ENCODE results near the gene ARID5B. TPM values are rescaled to one million over a fixed set of nuclear protein-coding genes. Genes with fewer than 3 reads are reported as not detected.

Gene ARID5B
- total RNA-seq, 1 donor from 2014 or later, result 14.0 TPM

DNA sequence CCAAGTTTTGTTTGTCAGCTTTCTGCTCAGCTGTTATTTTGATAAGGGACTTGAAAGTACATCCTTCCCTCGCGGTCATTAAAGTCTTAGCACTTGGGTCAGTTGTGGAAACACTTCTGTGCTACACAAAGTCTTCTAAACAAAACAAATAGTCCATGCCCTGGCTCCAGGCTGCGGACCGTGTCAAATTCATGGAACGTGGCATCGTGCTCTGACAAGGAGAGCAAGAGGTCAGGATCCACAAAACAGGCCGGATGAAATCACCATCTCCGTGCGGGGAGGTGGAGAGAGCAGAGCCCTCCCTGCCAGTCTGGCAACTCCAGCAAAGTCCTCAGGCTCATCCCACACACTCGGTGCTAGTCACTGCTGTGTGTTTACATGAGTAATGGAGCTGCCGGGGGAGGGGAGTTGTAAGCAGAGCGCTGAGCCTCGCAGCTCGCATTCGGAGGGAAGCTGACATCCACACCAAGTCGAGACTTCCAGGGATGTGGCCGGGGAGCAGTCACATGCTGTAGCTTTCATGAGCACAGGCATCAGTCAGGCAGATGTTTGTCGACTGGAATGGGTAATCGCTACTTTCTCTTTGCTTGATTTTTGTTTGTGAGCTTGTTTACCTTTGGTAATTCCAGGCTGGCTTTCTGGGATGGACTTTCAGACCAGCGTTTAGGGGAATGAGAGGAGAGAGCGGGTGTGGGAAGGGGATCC, 147.6 kb downstream of the ARID5B start:
- ATAC-seq (peak; percentile 93), DNase-seq (ENCODE audit: missing footprints) (peak; percentile 84)
- intact Hi-C loops (cut with DNase I), result loop anchor here (2.0 to 5.0 kb wide), 2 partner anchors 34 to 147 kb away; partner anchors contain the start of gene ARID5B

DNA sequence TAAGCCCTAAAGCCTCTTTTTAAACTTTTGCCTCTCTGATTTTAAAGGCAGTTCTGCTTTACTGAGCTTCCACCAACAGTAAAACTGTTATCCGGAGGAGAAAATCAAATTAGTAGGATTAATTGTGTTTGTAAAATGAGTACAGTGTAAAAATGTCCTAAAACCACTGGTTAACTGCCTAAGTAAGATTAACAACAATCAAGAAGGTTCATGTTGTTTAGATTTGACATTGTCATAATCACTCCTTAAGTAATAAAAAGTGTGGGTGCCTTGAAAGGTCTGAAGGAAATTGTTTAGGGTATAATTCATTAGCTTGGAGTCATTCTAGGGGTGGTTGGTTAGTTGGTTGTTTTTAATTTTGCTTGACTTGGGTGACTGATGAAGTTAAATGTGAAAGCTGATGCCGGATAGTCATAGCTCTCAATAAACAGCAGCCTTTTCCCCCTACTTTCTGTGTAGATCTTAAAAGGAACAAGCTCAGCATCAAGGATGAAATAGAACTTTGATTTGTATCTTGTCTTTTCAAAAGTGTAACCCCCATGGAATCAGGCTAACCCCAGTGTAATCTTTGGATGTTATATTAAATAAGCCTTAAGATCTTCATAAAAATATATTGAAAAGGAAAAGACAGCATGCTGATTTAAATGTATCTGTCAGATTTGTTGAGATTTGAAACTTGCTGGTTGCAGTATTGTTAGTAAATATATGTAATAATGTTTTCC, 148.3 kb downstream of the ARID5B start:
- intact Hi-C loops (cut with DNase I), result loop anchor here (2.0 to 5.0 kb wide), 2 partner anchors 33 to 147 kb away; partner anchors contain the start of gene ARID5B
- ATAC-seq, result no peak
- no peak for DNase-seq (ENCODE audit: missing footprints)

GRCh38 chr10:62050346-62050892, 148.9 kb downstream of the ARID5B start:
- intact Hi-C loops (cut with DNase I), result no loop called here
- DNase-seq (ENCODE audit: missing footprints) (no peak), ATAC-seq (no peak)

DNA sequence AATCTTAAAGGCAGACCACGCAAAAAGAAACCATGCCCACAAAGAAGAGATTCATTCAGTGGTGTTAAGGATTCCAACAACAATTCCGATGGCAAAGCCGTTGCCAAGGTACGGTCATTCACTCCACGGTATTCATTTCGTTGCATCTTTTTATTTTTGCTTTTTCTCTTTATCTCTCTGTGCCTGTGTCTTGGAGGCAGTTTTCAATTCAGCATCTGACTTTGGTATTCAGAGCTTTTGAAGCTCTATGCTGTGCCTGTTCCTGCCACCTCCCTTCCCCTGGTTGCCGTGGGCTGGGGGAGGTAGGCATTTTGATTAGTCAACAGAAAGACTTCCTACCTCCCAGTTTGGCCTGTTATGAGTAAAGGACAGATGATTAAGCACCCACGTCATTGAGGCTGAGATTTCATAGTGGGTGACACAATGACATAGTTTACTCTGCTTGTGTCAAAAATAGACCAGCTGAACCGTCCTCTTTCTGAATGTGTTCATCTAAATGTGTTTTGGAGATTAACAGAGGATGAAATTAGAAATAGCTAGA, 149.5 kb downstream of the ARID5B start:
- DNase-seq (ENCODE audit: missing footprints), result peak; percentile 77
- intact Hi-C loops (cut with DNase I), result no loop called here
- ATAC-seq, result peak; percentile 62

- ATAC-seq (no peak), DNase-seq (ENCODE audit: missing footprints) (no peak)
- intact Hi-C loops (cut with DNase I), result no loop called here
Observed at GRCh38 chr10:62052276-62052675, 150.8 kb downstream of the ARID5B start.

DNA sequence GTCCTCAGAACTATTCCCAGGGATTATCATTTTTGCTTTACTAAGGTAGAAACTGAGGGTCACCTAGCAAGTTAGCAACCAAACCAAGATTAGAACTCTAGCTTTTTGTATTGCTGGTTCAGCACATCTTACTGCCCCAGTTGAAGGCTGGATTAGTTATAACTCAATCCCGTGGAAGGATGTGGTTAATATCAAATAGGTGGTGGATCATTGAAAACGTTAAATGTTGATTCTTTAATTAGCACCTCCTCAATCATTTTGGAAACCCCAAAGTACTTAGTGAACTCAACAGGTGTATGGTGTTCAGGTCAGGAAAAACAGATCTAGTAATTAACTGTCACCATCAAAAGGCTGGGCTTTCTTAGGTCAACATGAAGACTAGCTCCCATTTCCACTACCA, 152.4 kb downstream of the ARID5B start:
- DNase-seq (ENCODE audit: missing footprints) (no peak), ATAC-seq (no peak)
- intact Hi-C loops (cut with DNase I), result no loop called here

- ATAC-seq (no peak), DNase-seq (ENCODE audit: missing footprints) (no peak)
- intact Hi-C loops (cut with DNase I), result no loop called here
Observed at GRCh38 chr10:62054408-62054807, 152.9 kb downstream of the ARID5B start.

DNA sequence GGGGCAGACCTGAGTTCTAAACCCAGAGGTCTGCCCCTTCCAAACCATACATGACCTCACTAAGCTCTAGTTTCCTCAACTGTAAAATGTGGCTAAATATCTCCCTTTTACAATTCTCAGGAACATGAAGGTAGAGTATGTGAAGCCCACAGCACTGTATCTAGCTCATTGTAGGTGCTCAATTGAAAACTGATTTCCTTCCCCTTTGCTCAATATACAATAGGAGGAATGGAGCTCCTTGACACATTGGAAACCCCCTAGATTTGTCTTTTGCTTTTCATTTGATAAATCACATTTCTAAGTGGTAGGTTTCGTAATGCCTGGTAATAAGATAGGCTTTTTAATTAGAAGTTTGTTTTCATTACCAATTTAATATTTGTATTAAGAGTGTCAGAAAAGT, 153.3 kb downstream of the ARID5B start:
- intact Hi-C loops (cut with DNase I), result no loop called here
- ATAC-seq (no peak), DNase-seq (ENCODE audit: missing footprints) (no peak)

DNA sequence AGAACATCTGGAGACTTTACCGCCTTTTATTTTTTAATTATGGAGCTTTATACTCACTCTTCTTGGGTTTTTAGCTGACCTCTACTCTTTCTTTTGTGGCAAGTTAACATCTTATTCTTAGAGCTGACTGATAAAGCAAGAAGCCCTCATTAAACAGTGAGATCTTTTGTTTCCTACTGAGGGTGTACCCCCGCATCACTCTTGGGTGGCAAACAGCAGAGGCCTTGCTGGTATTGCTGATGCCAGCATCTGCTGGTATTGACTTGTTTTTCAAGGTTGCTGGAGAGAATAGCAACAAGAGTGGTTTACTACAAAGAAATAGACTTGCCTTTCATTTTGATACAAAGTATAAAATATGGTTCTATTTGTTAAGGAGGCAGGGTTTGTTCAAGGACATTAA, 154.7 kb downstream of the ARID5B start:
- ATAC-seq (no peak), DNase-seq (ENCODE audit: missing footprints) (no peak)
- intact Hi-C loops (cut with DNase I), result loop anchor here (2.0 kb wide), 1 partner anchor 27 kb away; no protein-coding TSS in a partner anchor

DNA sequence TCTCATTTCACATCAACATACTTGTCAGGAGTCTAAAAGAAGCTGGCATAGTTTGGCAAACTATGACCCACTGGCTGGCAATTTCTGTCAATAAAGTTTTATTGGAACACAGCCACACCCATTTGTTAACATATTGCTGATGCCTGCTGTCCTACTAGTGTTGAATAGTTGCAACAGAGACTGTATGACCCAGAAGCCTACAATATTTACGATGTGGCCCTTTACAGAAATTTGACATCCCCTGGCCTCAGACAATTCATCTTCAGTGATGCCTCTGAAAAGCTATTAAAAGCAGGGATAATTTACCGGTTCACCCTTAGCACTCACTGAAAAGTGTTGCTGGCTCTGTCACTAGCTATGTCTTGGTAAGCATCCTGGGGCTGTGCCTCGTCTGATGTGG, 155.2 kb downstream of the ARID5B start:
- ATAC-seq (no peak), DNase-seq (ENCODE audit: missing footprints) (no peak)
- intact Hi-C loops (cut with DNase I), result loop anchor here (2.0 kb wide), 1 partner anchor 26 kb away; no protein-coding TSS in a partner anchor

- intact Hi-C loops (cut with DNase I), result loop anchor here (2.0 kb wide), 1 partner anchor 25 kb away; no protein-coding TSS in a partner anchor
- peak; percentile 91 for ATAC-seq
- no peak for DNase-seq (ENCODE audit: missing footprints)
Observed at GRCh38 chr10:62057359-62057758, 155.9 kb downstream of the ARID5B start.

- intact Hi-C loops (cut with DNase I), result loop anchor here (2.0 kb wide), 1 partner anchor 25 kb away; no protein-coding TSS in a partner anchor
- ATAC-seq, result no peak
- DNase-seq (ENCODE audit: missing footprints), result no peak
Observed at GRCh38 chr10:62057850-62058249, 156.4 kb downstream of the ARID5B start.

DNA sequence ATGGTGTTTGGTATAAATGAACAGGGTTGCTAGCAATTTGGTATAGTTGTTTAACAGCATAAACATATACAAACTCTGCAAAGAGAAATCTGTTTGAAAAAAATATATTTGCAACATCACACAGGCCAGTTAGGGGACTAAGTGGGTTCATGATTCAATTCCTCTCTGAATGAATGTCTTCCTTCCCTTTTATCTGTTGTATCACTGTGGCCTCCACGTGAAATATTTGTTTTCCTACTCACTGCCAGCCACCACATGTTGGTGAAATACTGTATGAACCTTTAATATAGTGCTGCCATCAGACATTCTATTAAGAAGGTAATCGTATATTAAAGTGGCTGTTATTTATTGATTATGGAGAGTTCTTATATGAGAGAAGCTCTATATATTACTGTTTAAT, 157.0 kb downstream of the ARID5B start:
- intact Hi-C loops (cut with DNase I), result no loop called here
- DNase-seq (ENCODE audit: missing footprints), result no peak
- no peak for ATAC-seq

DNA sequence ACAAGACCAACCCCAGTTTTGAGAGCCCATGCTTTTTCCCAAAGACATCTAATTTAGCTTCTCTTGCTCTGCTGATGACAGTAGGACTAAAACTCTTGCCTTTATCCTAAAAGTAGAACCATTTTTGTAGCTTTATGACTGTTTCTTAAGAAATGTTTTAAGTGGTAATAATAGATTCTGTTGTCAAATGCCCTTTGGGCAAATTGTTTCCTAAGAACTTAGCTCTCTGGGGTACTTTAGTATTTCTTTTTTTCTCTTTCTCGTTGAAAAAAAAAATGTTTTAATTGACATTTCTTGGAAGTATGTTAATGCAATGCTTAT, 157.4 kb downstream of the ARID5B start:
- intact Hi-C loops (cut with DNase I), result no loop called here
- no peak for ATAC-seq
- DNase-seq (ENCODE audit: missing footprints), result no peak

DNA sequence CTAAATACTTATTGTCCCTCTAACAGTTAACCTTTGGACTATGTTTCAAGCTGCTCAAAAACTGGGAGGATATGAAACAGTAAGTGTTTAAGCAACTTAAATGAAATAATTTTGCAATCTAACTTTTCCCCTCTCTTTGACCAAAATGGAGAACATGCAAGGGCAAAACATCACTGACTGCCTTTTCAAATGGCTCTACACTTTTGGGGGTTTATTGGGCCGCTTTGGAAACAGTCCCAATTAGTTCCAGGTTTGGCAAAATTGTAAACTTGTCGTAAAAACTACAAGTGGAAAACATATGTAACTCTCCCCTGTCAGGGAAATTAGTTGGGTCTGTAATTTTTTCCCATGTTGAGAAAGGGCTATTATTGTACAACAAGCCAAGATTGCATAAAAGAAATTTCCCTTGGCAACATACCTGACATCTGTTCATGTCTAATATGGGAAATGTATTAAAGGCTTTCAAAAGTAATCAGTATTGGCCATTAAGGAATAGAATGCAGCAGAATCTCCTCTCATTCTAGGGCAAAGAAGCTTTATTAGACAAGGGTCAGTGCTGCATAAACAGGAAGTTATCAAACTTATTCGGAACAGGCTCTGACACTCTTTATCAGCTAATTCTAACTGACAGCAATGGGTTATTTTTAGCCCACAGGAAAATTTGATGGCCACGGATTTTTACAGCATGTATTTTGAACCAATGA, 157.9 kb downstream of the ARID5B start:
- intact Hi-C loops (cut with DNase I), result no loop called here
- DNase-seq (ENCODE audit: missing footprints), result no peak
- no peak for ATAC-seq

DNA sequence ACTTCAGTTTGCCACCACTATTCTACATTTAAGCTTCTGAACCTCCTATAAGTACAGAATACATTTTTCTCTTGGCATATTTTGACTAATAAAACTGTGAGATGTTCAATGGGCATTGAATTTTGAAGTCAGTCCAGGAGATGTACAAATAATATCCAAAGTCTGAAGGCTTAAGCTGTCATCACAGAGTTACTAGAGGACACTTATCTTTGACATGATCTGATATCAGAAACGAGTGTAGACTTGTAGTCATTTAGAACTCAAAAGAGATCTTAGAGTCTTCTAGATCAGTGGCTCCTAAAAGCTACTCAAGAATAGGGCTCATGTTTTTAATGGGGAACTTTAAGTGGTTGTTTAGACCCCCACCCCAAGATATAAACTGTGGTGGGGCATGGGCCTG, 160.5 kb downstream of the ARID5B start:
- DNase-seq (ENCODE audit: missing footprints) (no peak), ATAC-seq (no peak)
- intact Hi-C loops (cut with DNase I), result no loop called here

DNA sequence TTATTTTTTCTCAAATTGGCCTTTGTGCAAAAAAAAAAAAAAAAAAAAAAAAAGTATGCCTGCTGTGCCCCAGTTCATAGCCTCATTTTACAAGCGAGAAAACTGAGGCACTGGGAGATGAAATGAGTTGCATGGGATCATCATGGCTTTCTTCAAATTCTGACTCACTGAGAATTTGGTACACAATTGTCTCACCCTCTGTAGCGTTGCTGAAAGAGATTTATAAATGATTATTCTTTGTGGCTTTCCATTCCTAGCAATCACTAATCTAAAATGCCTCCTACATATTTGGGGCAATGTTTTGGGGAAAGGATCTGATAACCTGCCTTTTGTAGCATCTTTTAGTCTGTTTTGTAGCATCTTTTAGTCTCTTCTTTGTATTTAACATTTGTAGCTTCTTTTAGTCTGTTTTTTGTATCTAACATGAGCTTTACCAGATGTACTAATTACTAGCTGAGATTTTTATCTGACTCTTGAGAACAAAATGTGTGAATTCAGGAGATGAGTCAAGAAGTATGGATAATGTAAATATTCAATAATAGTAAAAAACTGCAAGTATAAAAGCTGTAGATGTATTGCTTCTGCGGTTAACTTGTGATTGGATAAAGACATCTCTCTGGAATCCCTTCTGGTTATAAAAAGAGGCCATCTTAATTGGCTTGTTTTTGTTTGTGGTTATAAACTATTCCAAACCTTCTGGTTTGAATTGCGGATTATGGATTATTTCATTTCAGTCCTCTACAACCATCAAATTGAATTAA, 161.4 kb downstream of the ARID5B start:
- ATAC-seq (no peak), DNase-seq (ENCODE audit: missing footprints) (no peak)
- intact Hi-C loops (cut with DNase I), result no loop called here

DNA sequence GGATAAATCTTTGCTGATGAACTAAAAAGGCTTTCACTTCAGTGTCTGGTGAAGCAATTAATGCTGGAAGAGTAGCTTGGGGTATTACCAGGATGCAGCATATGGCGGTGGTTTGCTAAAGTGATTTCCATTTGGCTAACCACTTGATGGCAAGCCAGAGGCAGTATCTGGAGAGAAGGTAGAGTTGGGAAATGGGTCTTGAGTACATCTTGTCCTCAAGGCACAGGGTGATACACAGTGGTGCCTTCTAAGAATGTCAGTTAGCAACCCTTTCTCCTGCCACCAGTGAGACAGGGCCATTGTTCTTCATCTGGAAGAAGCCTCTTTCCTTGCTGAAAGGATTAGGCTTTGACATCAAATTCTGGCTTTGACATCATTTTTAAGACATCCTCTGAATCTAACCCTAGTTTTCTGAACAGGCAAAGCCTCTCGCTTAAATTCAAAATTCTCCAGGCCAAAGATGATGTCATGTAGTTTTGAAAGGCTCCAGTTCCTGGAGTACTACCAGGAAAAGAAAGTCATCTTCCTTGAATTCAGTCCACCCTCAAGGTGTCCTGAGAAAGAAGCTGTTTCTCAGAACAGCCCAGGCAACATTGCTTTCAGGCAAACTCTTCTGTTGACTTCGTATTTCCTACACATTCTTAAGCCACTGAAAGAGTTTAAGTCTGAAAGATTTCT, 162.4 kb downstream of the ARID5B start:
- ATAC-seq, result peak; percentile 95
- intact Hi-C loops (cut with DNase I), result no loop called here
- DNase-seq (ENCODE audit: missing footprints), result no peak
